PC-9 (cell line): ENCODE results near the gene AAMDC.

Source experiments
- EZH2 ChIP-seq: fragments of 200-600 bp; sonication (generic); IDR thresholded peaks from 2 replicates; pipeline ENCODE4 v1.8.0; 2017; ENCODE audit warnings: antibody characterized with exemption, low read depth
- TF ChIP-seq, protein P1 (sequence below): fragments of 200-600 bp; sonication (generic); conservative IDR thresholded peaks from 2 replicates; pipeline ENCODE4 v1.6.1; 2017; ENCODE audit warnings: mixed run types, antibody characterized with exemption, mild to moderate bottlenecking, moderate library complexity

DNA sequence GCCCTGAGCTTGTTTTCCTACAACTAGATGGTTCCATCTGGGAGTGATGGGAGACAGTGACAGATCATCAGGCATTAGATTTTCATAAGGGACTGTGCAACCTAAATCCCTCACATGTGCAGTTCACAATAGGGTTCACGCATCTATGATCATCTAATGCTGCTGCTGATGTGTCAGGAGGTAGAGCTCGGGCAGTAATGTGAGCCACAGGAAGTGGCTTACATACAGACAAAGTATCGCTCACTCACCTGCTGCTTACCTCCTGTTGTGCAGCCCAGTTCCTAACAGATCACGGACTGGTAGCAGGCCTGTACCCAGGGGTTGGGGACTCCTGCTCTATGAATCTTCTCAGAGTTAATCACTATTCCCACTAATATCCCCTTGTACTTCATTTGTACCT is 12.4 kb downstream of the AAMDC start:
- TF ChIP-seq, protein P1, sequence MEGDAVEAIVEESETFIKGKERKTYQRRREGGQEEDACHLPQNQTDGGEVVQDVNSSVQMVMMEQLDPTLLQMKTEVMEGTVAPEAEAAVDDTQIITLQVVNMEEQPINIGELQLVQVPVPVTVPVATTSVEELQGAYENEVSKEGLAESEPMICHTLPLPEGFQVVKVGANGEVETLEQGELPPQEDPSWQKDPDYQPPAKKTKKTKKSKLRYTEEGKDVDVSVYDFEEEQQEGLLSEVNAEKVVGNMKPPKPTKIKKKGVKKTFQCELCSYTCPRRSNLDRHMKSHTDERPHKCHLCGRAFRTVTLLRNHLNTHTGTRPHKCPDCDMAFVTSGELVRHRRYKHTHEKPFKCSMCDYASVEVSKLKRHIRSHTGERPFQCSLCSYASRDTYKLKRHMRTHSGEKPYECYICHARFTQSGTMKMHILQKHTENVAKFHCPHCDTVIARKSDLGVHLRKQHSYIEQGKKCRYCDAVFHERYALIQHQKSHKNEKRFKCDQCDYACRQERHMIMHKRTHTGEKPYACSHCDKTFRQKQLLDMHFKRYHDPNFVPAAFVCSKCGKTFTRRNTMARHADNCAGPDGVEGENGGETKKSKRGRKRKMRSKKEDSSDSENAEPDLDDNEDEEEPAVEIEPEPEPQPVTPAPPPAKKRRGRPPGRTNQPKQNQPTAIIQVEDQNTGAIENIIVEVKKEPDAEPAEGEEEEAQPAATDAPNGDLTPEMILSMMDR: no peak
- no peak for TF ChIP-seq EZH2
